RWPE2 (cell line): Measurements from ENCODE around the gene SPATA2L.
"Not testable (repeated sequence)": the region's sequence is repeated elsewhere in the genome, so short reads cannot be mapped to it uniquely, and the experiment has no call there.

Experiments used
- ATAC-seq: fragments of 200-7000 bp; cut with Tn5 transposase; 3 replicates; pipeline ENCODE4 v1.9.1; 2021; ENCODE audit warnings: low read depth
- DNase-seq: peaks from one replicate; pipeline ENCODE4 v3.0.0-alpha.2; 2020; ENCODE audit warnings: low spot score
- H3K27ac ChIP-seq: fragments of 450-650 bp; 2 replicates; pipeline ENCODE4 v1.5.1; 2017; ENCODE audit warnings: mild to moderate bottlenecking; ENCODE audit not compliant: poor library complexity, severe bottlenecking
- H3K27me3 ChIP-seq: fragments of 250-450 bp; sonication (Bioruptor Pico); 2 replicates; pipeline ENCODE4 v1.5.1; 2021; ENCODE audit warnings: mild to moderate bottlenecking, moderate library complexity; ENCODE audit not compliant: insufficient read depth, poor library complexity, severe bottlenecking
- H3K36me3 ChIP-seq: fragments of 250-450 bp; sonication (Bioruptor Pico); 2 replicates; pipeline ENCODE4 v1.5.1; 2020; ENCODE audit warnings: low read depth, mild to moderate bottlenecking, moderate library complexity
- H3K4me1 ChIP-seq: fragments of 250-450 bp; sonication (Bioruptor Pico); 2 replicates; pipeline ENCODE4 v1.5.1; 2021; ENCODE audit warnings: mild to moderate bottlenecking, moderate library complexity; ENCODE audit not compliant: insufficient read depth, poor library complexity, severe bottlenecking
- H3K4me3 ChIP-seq: fragments of 250-450 bp; sonication (Bioruptor Pico); 2 replicates; pipeline ENCODE4 v1.5.1; 2021; ENCODE audit warnings: mild to moderate bottlenecking, moderate library complexity; ENCODE audit not compliant: severe bottlenecking
- H3K9me3 ChIP-seq: fragments of 250-450 bp; sonication (Bioruptor Pico); 2 replicates; pipeline ENCODE4 v1.5.1; 2021; ENCODE audit warnings: mild to moderate bottlenecking, moderate library complexity; ENCODE audit not compliant: severe bottlenecking
- TF ChIP-seq, protein P1 (sequence below): fragments of 450-650 bp; IDR thresholded peaks from one replicate; pipeline ENCODE4 v1.5.1; 2017; ENCODE audit warnings: mild to moderate bottlenecking, moderate library complexity; ENCODE audit not compliant: poor library complexity, severe bottlenecking

SPATA2L gene

DNA sequence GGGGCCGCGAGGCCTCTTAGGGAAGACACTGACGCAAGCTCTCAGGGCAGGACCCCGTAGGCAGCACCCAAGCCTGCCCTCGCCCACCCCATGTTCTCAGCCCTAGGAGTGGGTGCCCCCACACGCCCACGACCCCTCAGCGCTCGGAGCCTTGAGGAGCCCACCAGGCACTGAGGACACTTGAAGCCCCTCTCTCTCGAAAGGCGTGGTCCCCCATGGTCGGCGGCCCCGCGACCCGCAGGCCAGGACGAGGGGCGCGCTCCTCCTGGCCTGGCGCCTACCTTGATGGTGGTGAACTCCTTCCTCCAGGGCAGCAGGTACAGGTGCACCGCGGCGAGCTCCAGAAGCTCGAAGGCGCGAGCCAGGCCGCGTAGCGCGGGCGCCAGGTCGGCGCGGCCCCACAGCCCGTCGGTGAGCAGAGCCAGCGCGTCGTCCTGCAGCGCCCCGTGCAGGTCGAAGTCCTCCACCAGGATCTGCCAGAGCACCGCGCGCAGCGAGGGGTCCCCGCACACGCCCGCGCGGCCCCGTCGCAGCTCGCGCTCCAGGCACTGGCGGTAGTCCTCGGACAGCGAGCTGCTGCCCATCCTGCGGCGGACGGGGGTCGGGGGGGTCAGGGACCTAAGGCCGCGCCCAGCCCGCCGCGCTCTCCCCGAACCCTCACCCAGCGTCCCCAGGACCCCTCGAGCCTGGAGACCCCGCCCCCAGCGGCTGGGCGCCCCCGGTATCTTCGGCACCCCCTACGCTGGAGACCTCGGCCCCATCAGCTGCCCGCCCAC lies 668 bp downstream of the SPATA2L start:
- no peaks in the 10 kb centered on the region for H3K27me3 ChIP-seq
- no peaks in the 10 kb centered on the region for H3K4me1 ChIP-seq
- peak; percentile 40 for ATAC-seq
- H3K27ac ChIP-seq, result peak overlapping the region; percentile 41
- TF ChIP-seq, protein P1, sequence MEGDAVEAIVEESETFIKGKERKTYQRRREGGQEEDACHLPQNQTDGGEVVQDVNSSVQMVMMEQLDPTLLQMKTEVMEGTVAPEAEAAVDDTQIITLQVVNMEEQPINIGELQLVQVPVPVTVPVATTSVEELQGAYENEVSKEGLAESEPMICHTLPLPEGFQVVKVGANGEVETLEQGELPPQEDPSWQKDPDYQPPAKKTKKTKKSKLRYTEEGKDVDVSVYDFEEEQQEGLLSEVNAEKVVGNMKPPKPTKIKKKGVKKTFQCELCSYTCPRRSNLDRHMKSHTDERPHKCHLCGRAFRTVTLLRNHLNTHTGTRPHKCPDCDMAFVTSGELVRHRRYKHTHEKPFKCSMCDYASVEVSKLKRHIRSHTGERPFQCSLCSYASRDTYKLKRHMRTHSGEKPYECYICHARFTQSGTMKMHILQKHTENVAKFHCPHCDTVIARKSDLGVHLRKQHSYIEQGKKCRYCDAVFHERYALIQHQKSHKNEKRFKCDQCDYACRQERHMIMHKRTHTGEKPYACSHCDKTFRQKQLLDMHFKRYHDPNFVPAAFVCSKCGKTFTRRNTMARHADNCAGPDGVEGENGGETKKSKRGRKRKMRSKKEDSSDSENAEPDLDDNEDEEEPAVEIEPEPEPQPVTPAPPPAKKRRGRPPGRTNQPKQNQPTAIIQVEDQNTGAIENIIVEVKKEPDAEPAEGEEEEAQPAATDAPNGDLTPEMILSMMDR, result no peak
- H3K9me3 ChIP-seq, result no peaks in the 10 kb centered on the region
- H3K4me3 ChIP-seq, result peak overlapping the region; percentile 59
- DNase-seq, result peak; percentile 68
- H3K36me3 ChIP-seq, result no peaks in the 10 kb centered on the region

GRCh38 chr16:89700100-89700648 lies 1.3 kb downstream of the SPATA2L start:
- peak overlapping the region; percentile 41 for H3K27ac ChIP-seq
- peak; percentile 69 for ATAC-seq

DNA sequence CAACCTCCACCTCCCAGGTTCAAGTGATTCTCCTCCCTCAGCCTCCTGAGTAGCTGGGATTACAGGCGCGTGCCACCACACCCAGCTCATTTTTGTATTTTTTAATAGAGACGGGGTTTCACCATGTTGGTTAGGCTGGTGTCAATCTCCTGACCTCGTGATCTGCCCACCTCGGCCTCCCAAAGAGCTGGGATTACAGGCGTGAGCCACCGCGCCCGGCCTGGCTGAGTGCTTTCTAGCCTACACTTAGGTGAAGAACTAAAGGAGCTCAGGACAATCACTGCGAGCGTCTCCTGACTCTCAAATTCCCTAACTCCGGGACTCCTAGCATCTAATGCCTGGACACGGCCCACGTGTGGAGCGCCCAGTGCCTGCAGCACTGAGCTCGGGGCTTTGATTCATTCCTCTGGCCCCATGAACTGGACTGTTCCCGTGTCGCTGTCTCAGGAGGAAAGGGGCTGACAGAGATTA lies 1.8 kb downstream of the SPATA2L start:
- H3K4me3 ChIP-seq, H3K4me1 ChIP-seq, H3K27me3 ChIP-seq, H3K9me3 ChIP-seq, H3K36me3 ChIP-seq, ATAC-seq, H3K27ac ChIP-seq, DNase-seq: not testable (repeated sequence)

More at GRCh38 chr16:89700100-89700648, 1.3 kb downstream of the SPATA2L start:
- Histone ChIP-seq H3K4me1 (no peaks in the 10 kb centered on the region), H3K27me3 (no peaks in the 10 kb centered on the region), H3K9me3 (no peaks in the 10 kb centered on the region), H3K4me3 (peak overlapping the region; percentile 59), H3K36me3 (peaks cover 6% of the 10 kb centered on the region; the same call in 1 of the 2 replicates)
- TF ChIP-seq, protein P1, result peak; percentile 87
- DNase-seq, result peak; percentile 100

GRCh38 chr16:89698717-89699116 lies 2.8 kb downstream of the SPATA2L start:
- H3K27me3 ChIP-seq, DNase-seq, H3K4me3 ChIP-seq, H3K27ac ChIP-seq, H3K4me1 ChIP-seq, ATAC-seq, H3K9me3 ChIP-seq: not testable (repeated sequence)
- H3K36me3 ChIP-seq, result peaks cover 16% of the 10 kb centered on the region

GRCh38 chr16:89697616-89698331 lies 3.7 kb downstream of the SPATA2L start:
- ATAC-seq (no peak), DNase-seq (no peak)
- Histone ChIP-seq H3K27me3 (no peaks in the 10 kb centered on the region), H3K9me3 (no peaks in the 10 kb centered on the region), H3K36me3 (peaks cover 26% of the 10 kb centered on the region), H3K4me1 (no peaks in the 10 kb centered on the region), H3K4me3 (no peak overlapping the region), H3K27ac (no peak overlapping the region)
- TF ChIP-seq, protein P1, result no peak
